Stimulated activated CD4-positive, alpha-beta T cell treated with anti-CD3 and anti-CD28 coated beads, Interleukin-2, amount 100 ng/mL, for 24 hours (primary cell): ENCODE results near the gene TGFBR3.
"Not testable (repeated sequence)": the region's sequence is repeated elsewhere in the genome, so short reads cannot be mapped to it uniquely, and the experiment has no call there.

Experiments used
- DNase-seq, 2 donors: peaks; one replicate each; pipeline ENCODE4 v3.0.0-alpha.2; 2020

The TGFBR3 gene

GRCh38 chr1:91672601-91673161 lies 213.3 kb downstream of the TGFBR3 start:
- peak in 1 of 2 donors; percentile 16 for DNase-seq

DNA sequence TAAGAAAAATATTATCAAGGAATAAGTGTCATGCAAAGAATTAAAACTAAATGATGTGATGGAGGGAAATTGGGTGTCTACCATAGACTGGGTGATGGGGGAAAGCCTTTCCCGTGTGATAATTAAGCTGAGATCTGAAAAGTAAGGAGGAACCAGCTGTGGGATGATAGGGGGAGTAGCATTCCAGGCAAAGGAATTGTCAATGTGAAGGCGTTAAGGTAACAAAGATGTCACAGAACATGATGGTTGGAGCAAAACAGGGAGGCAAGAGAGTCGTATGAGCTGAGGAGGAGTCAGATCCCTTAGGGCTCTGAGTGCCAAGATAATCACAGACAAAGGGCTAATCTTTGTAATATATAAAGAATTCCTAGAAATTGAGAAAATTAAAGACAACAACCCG lies 215.2 kb downstream of the TGFBR3 start:
- DNase-seq, result no peak

- no peak for DNase-seq
These were observed 216.2 kb downstream of the TGFBR3 start for GRCh38 chr1:91669584-91670350.

DNA sequence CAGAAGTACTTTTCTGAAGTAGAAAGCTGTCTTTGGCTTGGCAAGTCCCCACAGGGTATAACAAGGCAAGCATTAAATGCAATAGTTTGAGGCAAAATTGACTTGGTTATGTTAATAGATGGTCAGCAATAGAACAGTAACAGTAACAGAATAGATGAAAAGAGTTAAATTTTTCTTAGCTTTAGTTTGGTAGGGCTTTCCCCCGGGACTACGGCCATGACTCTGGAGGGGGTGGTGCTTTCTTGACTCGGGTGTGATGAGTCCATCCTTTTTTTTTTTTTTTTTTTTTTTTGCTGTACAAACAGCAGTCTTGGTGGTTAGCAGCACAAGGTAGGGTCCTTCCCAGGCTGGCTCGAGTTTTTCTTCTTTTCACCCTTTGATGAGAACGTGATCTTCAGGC lies 219.3 kb downstream of the TGFBR3 start:
- not testable (repeated sequence) for DNase-seq

GRCh38 chr1:91661121-91661520 lies 224.8 kb downstream of the TGFBR3 start:
- no peak for DNase-seq

- DNase-seq, result no peak
These were observed 225.2 kb downstream of the TGFBR3 start for GRCh38 chr1:91660708-91661107.

GRCh38 chr1:91655912-91656449 lies 230.0 kb downstream of the TGFBR3 start:
- DNase-seq, result no peak

DNA sequence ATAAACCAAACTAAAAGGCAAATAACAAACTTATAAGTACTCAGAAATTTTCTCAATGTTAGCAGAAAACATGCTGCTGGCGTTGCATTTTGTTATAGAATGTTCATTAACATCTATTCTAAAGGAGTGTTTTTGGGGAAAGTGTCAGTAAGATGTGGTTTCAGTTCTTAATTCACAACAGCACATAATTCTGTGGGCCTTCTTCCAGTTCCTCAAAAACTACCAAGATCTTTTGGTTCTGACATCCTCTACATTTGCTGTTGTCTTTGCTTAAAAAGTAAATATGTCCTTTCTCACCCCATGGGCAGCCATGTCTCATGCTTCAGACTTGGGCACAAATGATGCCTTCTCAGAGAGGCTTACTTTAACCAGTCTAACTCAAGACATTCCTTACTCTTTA lies 232.8 kb downstream of the TGFBR3 start:
- DNase-seq, result no peak

GRCh38 chr1:91651661-91652071 lies 234.3 kb downstream of the TGFBR3 start:
- DNase-seq, result no peak

GRCh38 chr1:91651243-91651642 lies 234.7 kb downstream of the TGFBR3 start:
- DNase-seq, result no peak

GRCh38 chr1:91650764-91651163 lies 235.2 kb downstream of the TGFBR3 start:
- no peak for DNase-seq

- no peak for DNase-seq
These were observed 238.9 kb downstream of the TGFBR3 start for GRCh38 chr1:91647061-91647460.

DNA sequence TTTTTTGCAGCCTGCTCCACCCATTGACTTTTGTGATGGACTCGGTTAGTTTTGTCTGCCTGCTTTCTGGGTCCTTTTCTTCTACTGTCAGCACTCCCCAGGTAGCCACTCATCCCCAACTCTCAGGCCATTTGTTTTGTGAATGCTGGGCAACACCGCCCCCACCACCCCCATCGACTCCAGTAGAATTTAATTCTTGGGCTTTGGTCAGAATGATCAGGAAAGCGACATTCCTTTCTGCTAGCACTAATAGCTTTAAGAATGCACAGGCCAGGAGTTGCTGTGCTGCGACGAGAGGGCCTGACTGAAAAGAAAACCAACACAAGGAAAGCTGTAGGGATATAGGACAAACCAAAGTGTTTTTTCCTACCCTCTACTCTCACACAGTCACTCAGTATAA lies 240.9 kb downstream of the TGFBR3 start:
- no peak for DNase-seq

- no peak for DNase-seq
These were observed 242.5 kb downstream of the TGFBR3 start for GRCh38 chr1:91643431-91643830.

GRCh38 chr1:91640877-91641526 lies 244.9 kb downstream of the TGFBR3 start:
- DNase-seq, result no peak

DNA sequence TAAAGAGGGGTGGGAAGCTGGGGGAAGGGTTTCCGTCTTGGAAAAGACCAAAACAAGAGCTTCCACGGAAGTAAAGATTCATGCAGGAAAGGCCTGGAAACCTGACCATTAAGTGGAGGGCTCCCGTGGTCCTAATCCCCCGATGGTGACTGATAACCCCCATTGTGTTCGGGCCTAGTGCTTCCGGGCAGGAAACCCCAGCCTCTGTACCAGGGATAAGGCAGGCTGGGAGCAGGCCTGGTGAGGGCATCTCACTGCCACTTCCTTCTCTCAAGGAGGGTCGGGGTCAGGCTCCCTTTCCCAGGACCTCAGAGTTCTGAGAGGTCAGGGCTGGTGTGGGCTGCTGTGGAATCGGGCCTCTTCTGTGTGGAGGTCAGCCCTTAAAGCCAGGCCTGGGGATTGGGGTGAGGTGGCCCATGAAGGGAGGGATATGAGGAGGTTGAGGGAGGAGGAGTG lies 248.4 kb downstream of the TGFBR3 start:
- no peak for DNase-seq

DNA sequence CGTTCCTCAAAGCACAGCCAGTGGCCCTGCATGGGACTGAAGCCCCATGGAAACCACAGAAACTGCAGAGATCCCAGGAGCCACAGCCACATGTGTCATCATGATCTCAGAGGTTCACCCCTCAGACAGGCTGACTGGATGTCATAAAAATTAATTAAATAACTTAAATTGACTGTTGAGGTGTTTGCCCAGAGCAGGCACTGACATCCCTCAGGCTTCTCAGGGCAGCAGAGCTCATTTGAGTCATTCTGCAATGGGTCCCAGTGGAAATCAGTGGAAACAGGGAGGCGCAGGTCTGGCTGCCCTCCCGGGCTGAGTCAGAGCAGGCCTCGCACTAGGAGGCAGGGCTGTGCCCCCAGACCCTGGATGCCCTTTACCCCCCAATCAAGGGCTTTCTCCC lies 250.2 kb downstream of the TGFBR3 start:
- DNase-seq, result no peak

GRCh38 chr1:91633438-91633837 lies 252.5 kb downstream of the TGFBR3 start:
- DNase-seq, result no peak

DNA sequence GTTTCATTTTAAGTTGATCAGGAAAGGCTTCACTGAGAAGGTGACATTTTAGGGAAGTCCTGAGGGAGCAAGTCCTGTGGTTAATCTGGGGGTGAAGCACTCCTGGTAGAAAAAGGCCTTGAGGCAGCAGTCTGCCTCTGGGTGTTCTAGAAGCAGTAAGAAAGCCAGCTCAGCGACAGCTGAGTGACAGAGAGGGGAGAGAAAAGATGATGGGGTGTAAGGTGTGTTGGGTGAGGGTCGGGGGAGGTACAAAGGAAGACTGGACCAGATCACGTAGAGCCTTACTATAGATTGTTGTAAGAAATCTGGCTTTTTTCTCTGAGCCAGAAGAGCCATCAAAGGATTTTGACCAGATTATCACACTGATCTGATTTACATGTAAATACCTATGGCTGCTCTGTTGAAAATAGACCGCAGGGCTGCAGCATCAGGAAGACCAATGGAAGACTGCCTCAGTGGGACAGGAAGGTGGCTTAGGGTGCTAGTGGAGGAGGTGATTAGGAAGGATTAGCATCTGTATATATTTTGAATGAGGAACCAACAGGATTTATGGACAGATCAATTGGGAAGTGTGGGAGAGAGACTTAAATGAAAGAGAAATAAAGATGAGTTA lies 254.1 kb downstream of the TGFBR3 start:
- no peak for DNase-seq

- no peak for DNase-seq
These were observed 255.1 kb downstream of the TGFBR3 start for GRCh38 chr1:91630803-91631202.
